Type B pancreatic cell (in vitro differentiated cells): ENCODE data around the gene GALNT4. TPM values are rescaled to one million over a fixed set of nuclear protein-coding genes. Genes with fewer than 3 reads are reported as not detected.

ENCODE experiments used
- DNase-seq: peaks from one replicate; pipeline ENCODE4 v3.0.0; 2021; ENCODE audit warnings: mixed read lengths; ENCODE audit not compliant: unreplicated experiment; ENCODE audit errors: extremely low spot score
- H3K27ac Mint-ChIP-seq: 2 replicates; pipeline ENCODE4 v1.8.0; 2021; ENCODE audit warnings: mild to moderate bottlenecking, mixed read lengths
- H3K27me3 Mint-ChIP-seq: 2 replicates; pipeline ENCODE4 v1.8.0; 2021; ENCODE audit warnings: mixed read lengths
- H3K36me3 Mint-ChIP-seq: 2 replicates; pipeline ENCODE4 v1.8.0; 2021; ENCODE audit warnings: mixed read lengths
- H3K4me1 Mint-ChIP-seq: one replicate; pipeline ENCODE4 v1.8.0; 2021; ENCODE audit warnings: mixed read lengths; ENCODE audit not compliant: unreplicated experiment
- H3K4me3 Mint-ChIP-seq: 2 replicates; pipeline ENCODE4 v1.8.0; 2021; ENCODE audit warnings: mild to moderate bottlenecking, mixed read lengths
- H3K9me3 Mint-ChIP-seq: 2 replicates; pipeline ENCODE4 v1.8.0; 2021; ENCODE audit warnings: mixed read lengths
- CTCF ChIP-seq: fragments of 200-600 bp; sonication (generic); conservative IDR thresholded peaks from 2 replicates; pipeline ENCODE4 v1.5.0; 2021; ENCODE audit warnings: antibody characterized with exemption, mild to moderate bottlenecking
- total RNA-seq: library from RNA; stranded (reverse); gene quantifications from 2 replicates; pipeline ENCODE4 v1.2.1, GENCODE V29; 2021; ENCODE audit warnings: low replicate concordance

Gene GALNT4
- total RNA-seq, 1 donor from 2014 or later, result 8.7 TPM

GRCh38 chr12:89477633-89478279, 46.8 kb downstream of the GALNT4 start:
- no peaks in the 10 kb centered on the region for H3K9me3 Mint-ChIP-seq
- no peak overlapping the region for H3K27ac Mint-ChIP-seq
- no peak for TF ChIP-seq CTCF
- no peaks in the 10 kb centered on the region for H3K36me3 Mint-ChIP-seq
- no peak for DNase-seq
- no peaks in the 10 kb centered on the region for H3K4me1 Mint-ChIP-seq
- H3K27me3 Mint-ChIP-seq, result no peaks in the 10 kb centered on the region
- no peak overlapping the region for H3K4me3 Mint-ChIP-seq

- Mint-ChIP-seq H3K27me3 (no peaks in the 10 kb centered on the region), H3K9me3 (no peaks in the 10 kb centered on the region), H3K36me3 (no peaks in the 10 kb centered on the region), H3K4me3 (no peak overlapping the region), H3K27ac (no peak overlapping the region), H3K4me1 (no peaks in the 10 kb centered on the region)
- no peak for TF ChIP-seq CTCF
- no peak for DNase-seq
Observed at GRCh38 chr12:89476904-89477595, 47.5 kb downstream of the GALNT4 start.

- Mint-ChIP-seq H3K27me3 (no peaks in the 10 kb centered on the region), H3K4me1 (no peaks in the 10 kb centered on the region), H3K9me3 (no peaks in the 10 kb centered on the region), H3K27ac (no peak overlapping the region), H3K4me3 (no peak overlapping the region), H3K36me3 (no peaks in the 10 kb centered on the region)
- no peak for DNase-seq
- no peak for TF ChIP-seq CTCF
Observed at GRCh38 chr12:89476232-89476631, 48.4 kb downstream of the GALNT4 start.

- Mint-ChIP-seq H3K9me3 (no peaks in the 10 kb centered on the region), H3K4me3 (no peak overlapping the region), H3K36me3 (no peaks in the 10 kb centered on the region), H3K27ac (no peak overlapping the region), H3K27me3 (no peaks in the 10 kb centered on the region), H3K4me1 (no peaks in the 10 kb centered on the region)
- no peak for DNase-seq
- no peak for TF ChIP-seq CTCF
Observed at GRCh38 chr12:89475203-89475990, 49.2 kb downstream of the GALNT4 start.

- no peak for TF ChIP-seq CTCF
- no peaks in the 10 kb centered on the region for H3K27me3 Mint-ChIP-seq
- no peak overlapping the region for H3K4me3 Mint-ChIP-seq
- H3K27ac Mint-ChIP-seq, result no peak overlapping the region
- no peaks in the 10 kb centered on the region for H3K9me3 Mint-ChIP-seq
- no peak for DNase-seq
- no peaks in the 10 kb centered on the region for H3K36me3 Mint-ChIP-seq
- H3K4me1 Mint-ChIP-seq, result no peaks in the 10 kb centered on the region
Observed at GRCh38 chr12:89474615-89475014, 50.0 kb downstream of the GALNT4 start.

Other genes with a start within 250 kb of the GALNT4 start
- gene DUSP6, start 172.3 kb downstream of the GALNT4 start, total RNA-seq, result 43.0 TPM in 2 replicates
- gene POC1B, start 1.3 kb upstream of the GALNT4 start, total RNA-seq, result 15.3 and 15.8 TPM in 2 replicates
- 77.1 and 95.2 TPM in 2 replicates for gene ATP2B1, start 184.0 kb upstream of the GALNT4 start, total RNA-seq